ENCODE measurements around the gene SORBS1. TPM values are rescaled to one million over a fixed set of nuclear protein-coding genes. Genes with fewer than 3 reads are reported as not detected.

The SORBS1 gene
- total and polyA plus RNA-seq, 2 experiments from 2014 or later, result 17.0 to 40.2 TPM

DNA sequence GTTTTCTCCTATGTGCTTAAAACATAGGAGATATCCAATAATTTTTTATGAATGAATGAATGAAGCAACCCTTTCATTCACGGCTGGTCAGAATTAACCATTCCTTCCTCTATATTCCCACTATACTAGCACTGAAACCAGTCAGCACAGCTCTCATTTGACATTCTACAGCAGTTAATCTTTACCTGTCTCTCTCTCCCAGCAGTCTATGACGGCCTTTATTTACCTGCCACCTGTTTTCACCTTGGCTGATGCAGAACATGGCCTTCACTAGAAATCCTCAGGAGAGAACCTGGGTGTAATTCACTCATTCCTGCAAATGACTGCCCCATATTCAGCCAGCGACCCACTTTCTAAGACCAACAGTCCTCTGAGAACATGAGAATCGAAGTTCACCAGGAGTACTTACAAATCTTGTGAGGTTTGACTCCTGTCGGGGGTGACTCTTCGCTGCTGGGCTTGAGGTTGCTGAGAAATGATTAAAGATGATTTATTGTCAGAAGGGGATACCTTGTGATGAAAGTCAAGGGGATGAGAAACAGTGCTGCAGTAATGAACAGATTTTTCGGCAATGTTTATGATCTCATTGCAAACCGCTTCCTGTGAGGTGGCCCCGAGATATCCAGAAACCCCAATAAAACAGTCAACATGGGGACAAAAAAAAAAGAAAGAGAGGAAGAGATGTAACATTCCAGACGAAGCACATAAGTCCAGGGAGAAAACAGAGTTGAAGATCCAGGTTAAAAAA lies 239.4 kb downstream of the SORBS1 start:
- Histone ChIP-seq H3K27ac (no peak overlapping the region), H3K79me2 (no peaks in the 10 kb centered on the region), H3K36me3 (replicated peaks; ENCODE audit: insufficient read depth, low read depth) (no peaks in the 10 kb centered on the region), H3K4me3 (no peak overlapping the region), H3K27me3 (no peaks in the 10 kb centered on the region), H3K4me1 (ENCODE audit: insufficient read depth) (peaks cover 2% of the 10 kb centered on the region), H4K20me1 (ENCODE audit: insufficient read depth, poor library complexity, severe bottlenecking) (no peaks in the 10 kb centered on the region), H3K9me2 (replicated peaks; ENCODE audit: insufficient read depth) (no peaks in the 10 kb centered on the region), H3K4me2 (no peak overlapping the region), H3K9me3 (ENCODE audit: low read depth) (no peaks in the 10 kb centered on the region), H2AFZ (no peak overlapping the region)
- TF ChIP-seq EZH2phosphoT487 (IDR thresholded peaks at IDR 0.05; ENCODE audit: low read depth, severe bottlenecking, unreplicated experiment) (no peak), EZH2 (IDR thresholded peaks at IDR 0.05; ENCODE audit: borderline replicate concordance) (no peak)
- TF ChIP-seq, protein P1, sequence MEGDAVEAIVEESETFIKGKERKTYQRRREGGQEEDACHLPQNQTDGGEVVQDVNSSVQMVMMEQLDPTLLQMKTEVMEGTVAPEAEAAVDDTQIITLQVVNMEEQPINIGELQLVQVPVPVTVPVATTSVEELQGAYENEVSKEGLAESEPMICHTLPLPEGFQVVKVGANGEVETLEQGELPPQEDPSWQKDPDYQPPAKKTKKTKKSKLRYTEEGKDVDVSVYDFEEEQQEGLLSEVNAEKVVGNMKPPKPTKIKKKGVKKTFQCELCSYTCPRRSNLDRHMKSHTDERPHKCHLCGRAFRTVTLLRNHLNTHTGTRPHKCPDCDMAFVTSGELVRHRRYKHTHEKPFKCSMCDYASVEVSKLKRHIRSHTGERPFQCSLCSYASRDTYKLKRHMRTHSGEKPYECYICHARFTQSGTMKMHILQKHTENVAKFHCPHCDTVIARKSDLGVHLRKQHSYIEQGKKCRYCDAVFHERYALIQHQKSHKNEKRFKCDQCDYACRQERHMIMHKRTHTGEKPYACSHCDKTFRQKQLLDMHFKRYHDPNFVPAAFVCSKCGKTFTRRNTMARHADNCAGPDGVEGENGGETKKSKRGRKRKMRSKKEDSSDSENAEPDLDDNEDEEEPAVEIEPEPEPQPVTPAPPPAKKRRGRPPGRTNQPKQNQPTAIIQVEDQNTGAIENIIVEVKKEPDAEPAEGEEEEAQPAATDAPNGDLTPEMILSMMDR (IDR thresholded peaks at IDR 0.05; ENCODE audit: poor library complexity), result no peak
- DNase-seq (ENCODE audit: low spot score), result no peak
- 70% methylated on average over 10 of the region's 10 CpGs for WGBS (ENCODE audit: low lambda C conversion rate, missing lambda C conversion rate)

DNA sequence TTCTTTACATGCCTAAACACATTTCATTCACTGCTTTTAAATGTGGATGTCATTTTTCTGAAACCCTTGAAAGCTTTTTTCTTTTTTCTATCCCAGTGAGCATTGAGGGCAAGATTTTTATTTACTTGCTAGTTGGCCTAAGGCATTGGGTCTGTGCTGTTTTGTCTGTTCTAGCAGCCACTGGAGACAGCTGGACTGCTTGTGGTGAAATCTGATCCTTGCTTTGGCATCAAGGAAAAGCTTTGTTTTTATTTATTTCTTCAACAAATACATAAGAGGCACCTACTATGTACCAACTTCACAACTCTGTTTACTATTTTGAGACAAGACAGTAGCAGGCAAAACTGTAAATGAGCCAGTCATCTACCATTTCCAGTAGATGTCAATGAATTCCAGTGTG lies 241.9 kb downstream of the SORBS1 start:
- no peak overlapping the region for H3K4me2 ChIP-seq
- TF ChIP-seq EZH2 (IDR thresholded peaks at IDR 0.05; ENCODE audit: borderline replicate concordance) (no peak), EZH2phosphoT487 (IDR thresholded peaks at IDR 0.05; ENCODE audit: low read depth, severe bottlenecking, unreplicated experiment) (no peak)
- TF ChIP-seq, protein P1 (IDR thresholded peaks at IDR 0.05; ENCODE audit: poor library complexity), result no peak
- no peak overlapping the region for H2AFZ ChIP-seq
- peaks cover 6% of the 10 kb centered on the region for H3K4me1 ChIP-seq (ENCODE audit: insufficient read depth)
- no peaks in the 10 kb centered on the region for H3K36me3 ChIP-seq (replicated peaks; ENCODE audit: insufficient read depth, low read depth)
- no peaks in the 10 kb centered on the region for H3K27me3 ChIP-seq
- H3K79me2 ChIP-seq, result no peaks in the 10 kb centered on the region
- H4K20me1 ChIP-seq (ENCODE audit: insufficient read depth, poor library complexity, severe bottlenecking), result no peaks in the 10 kb centered on the region
- no peak overlapping the region for H3K4me3 ChIP-seq
- no peaks in the 10 kb centered on the region for H3K9me3 ChIP-seq (ENCODE audit: low read depth)
- H3K27ac ChIP-seq, result peak overlapping the region; percentile 17
- no peaks in the 10 kb centered on the region for H3K9me2 ChIP-seq (replicated peaks; ENCODE audit: insufficient read depth)
- no peak for DNase-seq (ENCODE audit: low spot score)

DNA sequence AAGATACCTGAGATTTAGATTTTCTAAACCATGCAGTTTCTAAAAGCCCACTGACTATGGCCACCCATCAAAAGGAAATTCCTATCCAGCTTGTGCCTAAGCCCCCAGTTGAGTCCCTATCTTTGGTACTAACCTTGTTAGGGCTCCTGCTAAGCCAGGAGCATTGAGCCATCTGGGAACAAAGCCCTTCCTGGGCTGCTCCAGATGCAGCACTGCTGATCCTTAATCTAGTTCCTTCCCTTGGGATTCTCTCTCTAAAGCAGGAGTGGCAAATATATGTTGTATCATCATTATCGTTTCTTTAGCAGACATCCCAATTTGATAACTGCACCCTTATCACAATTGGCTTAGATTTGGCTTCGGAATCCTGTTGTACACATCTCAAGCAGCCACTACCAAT lies 245.7 kb downstream of the SORBS1 start:
- Histone ChIP-seq H3K36me3 (replicated peaks; ENCODE audit: insufficient read depth, low read depth) (no peaks in the 10 kb centered on the region), H3K9me2 (replicated peaks; ENCODE audit: insufficient read depth) (no peaks in the 10 kb centered on the region), H3K27me3 (no peaks in the 10 kb centered on the region), H3K9me3 (ENCODE audit: low read depth) (no peaks in the 10 kb centered on the region), H3K4me3 (no peak overlapping the region), H3K4me2 (no peak overlapping the region), H2AFZ (no peak overlapping the region), H3K4me1 (ENCODE audit: insufficient read depth) (peaks cover 6% of the 10 kb centered on the region), H3K79me2 (no peaks in the 10 kb centered on the region), H3K27ac (no peak overlapping the region), H4K20me1 (ENCODE audit: insufficient read depth, poor library complexity, severe bottlenecking) (no peaks in the 10 kb centered on the region)
- WGBS (ENCODE audit: low lambda C conversion rate, missing lambda C conversion rate), result 77% methylated on average over 2 of the region's 2 CpGs
- no peak for DNase-seq (ENCODE audit: low spot score)
- TF ChIP-seq, protein P1 (IDR thresholded peaks at IDR 0.05; ENCODE audit: poor library complexity), result no peak
- TF ChIP-seq EZH2phosphoT487 (IDR thresholded peaks at IDR 0.05; ENCODE audit: low read depth, severe bottlenecking, unreplicated experiment) (no peak), EZH2 (IDR thresholded peaks at IDR 0.05; ENCODE audit: borderline replicate concordance) (no peak)

All from hepatocyte (in vitro differentiated cells).